HCT116 (cell line): ENCODE measurements around the gene OR7C1.

ENCODE experiments used
- EZH2 ChIP-seq: fragments of 200-600 bp; sonication (generic); IDR thresholded peaks from 2 replicates; pipeline ENCODE4 v1.6.1; 2017; ENCODE audit warnings: antibody characterized with exemption, mixed run types
- FOSL1 ChIP-seq: IDR thresholded peaks from 2 replicates; pipeline ENCODE4 v1.6.1; 2012; ENCODE audit warnings: low read depth
- POLR2AphosphoS5 ChIP-seq: IDR thresholded peaks from 2 replicates; pipeline ENCODE4 v1.6.1; 2011; ENCODE audit warnings: mild to moderate bottlenecking, low read depth, low read length, moderate library complexity
- TCF7L2 ChIP-seq: IDR thresholded peaks from 2 replicates; pipeline ENCODE4 v1.7.0; 2011; ENCODE audit warnings: borderline replicate concordance, inconsistent platforms; ENCODE audit not compliant: insufficient read depth, insufficient read length; ENCODE audit errors: extremely low read depth
- TF ChIP-seq, protein P1 (sequence below), 3 experiments: fragments of 200-600 bp in 1 of 3; sonication (generic) in 1 of 3; IDR thresholded peaks in 2 of 3; conservative IDR thresholded peaks in 1 of 3; 2 replicates each; pipeline ENCODE4 v1.5.1; 2012 to 2017; ENCODE audit warnings: low read depth in 2 of 3, low read length in 2 of 3, antibody characterized with exemption in 1 of 3, borderline replicate concordance in 1 of 3, control low read depth in 1 of 3, mild to moderate bottlenecking in 1 of 3, mixed read lengths in 1 of 3, mixed run types in 1 of 3, moderate library complexity in 1 of 3; ENCODE audit not compliant: insufficient read depth in 1 of 3

DNA sequence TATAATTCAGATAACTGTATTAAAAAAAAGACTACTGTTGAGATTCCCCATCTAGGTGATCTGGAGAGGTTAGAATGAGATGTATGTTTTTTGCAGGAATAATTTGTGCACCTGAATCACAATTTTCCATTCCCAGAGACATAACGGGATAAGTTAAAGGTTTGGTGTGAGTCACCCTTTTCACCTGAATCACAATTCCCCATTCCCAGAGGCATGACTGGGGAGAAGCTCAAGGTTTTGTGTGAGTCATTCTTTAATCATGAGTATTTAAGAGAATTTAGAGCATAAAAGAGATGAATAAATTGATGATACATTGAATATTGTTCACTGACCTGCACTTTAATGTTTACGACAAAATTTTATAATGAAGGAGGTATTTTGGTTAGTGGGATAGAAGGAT is 9.0 kb downstream of the OR7C1 start:
- TF ChIP-seq, protein P1, sequence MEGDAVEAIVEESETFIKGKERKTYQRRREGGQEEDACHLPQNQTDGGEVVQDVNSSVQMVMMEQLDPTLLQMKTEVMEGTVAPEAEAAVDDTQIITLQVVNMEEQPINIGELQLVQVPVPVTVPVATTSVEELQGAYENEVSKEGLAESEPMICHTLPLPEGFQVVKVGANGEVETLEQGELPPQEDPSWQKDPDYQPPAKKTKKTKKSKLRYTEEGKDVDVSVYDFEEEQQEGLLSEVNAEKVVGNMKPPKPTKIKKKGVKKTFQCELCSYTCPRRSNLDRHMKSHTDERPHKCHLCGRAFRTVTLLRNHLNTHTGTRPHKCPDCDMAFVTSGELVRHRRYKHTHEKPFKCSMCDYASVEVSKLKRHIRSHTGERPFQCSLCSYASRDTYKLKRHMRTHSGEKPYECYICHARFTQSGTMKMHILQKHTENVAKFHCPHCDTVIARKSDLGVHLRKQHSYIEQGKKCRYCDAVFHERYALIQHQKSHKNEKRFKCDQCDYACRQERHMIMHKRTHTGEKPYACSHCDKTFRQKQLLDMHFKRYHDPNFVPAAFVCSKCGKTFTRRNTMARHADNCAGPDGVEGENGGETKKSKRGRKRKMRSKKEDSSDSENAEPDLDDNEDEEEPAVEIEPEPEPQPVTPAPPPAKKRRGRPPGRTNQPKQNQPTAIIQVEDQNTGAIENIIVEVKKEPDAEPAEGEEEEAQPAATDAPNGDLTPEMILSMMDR (IDR thresholded peaks at IDR 0.05 in 2 of 3, conservative IDR thresholded peaks at IDR 0.05 in 1 of 3; ENCODE audit: borderline replicate concordance in 1 of 3, insufficient read depth in 1 of 3, low read depth in 2 of 3, low read length in 2 of 3), result no peak
- no peak for TF ChIP-seq POLR2AphosphoS5
- no peak for TF ChIP-seq FOSL1
- no peak for TF ChIP-seq TCF7L2
- TF ChIP-seq EZH2, result no peak
